HT-29 (cell line): ENCODE measurements around the gene RGS3. TPM values are rescaled to one million over a fixed set of nuclear protein-coding genes. Genes with fewer than 3 reads are reported as not detected.
A peak's percentile ranks its signal among the peaks of the same experiment; 100 is the strongest.

Experiments
- DNase-seq: peaks from one replicate; pipeline ENCODE4 v3.0.0-alpha.2; 2015; ENCODE audit warnings: low spot score
- total RNA-seq: library from RNA; depleted of rRNA; stranded (reverse); fragments of >200 nt; shearing (Covaris generic); gene quantifications from 2 replicates; pipeline ENCODE4 v1.2.3, GENCODE V29; 2014

Gene RGS3
- total RNA-seq, 1 experiment from 2014 or later, result 76.8 TPM

DNA sequence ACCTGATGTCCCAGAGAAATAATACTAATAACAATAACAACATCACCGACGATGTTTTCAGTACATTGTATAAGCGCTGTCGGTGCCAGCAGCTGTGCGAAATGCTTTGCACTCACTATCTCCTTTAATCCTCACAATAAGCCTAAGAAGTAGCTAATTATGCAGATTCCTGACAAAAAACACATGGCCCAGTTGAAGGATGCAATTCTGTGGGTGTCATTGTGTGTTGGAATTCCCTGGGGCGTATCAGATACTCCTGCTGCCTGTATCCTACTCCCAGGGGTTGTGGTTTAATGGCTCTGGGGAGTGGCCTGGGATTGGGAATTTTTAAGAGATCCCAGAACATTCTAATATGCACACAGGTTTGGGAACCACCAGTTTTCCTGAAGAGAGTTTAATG, 154.0 kb downstream of the RGS3 start:
- DNase-seq, result no peak

DNA sequence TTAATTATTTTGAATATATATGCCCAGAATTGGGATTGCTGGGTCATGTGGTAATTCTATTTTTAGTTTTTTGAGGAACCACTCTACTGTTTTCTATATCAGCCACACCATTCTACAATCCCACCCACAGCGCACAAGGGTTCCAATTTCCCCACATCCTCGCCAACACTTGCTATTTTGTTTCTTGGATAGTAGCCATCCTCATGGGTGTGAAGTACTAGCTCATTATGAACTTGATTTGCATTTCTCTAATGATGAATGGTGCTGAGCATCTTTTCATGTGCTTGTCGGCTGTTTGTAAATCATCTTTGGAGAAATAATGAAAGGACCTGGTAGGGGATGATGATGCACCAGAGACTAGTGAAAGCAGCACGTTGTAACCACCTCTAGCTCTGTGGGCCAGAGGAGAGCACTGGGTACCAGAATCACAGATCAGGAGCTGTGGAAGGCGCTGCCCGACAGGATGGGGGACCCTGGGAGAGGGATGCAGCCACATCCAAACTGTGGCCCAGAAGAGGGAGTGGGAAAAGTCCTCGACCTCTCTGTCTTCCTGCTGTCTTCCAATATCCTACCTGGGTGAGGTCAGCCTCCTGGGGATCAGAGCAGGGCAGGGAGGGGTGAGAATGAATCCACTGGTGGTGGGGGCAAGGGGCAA, 155.4 kb downstream of the RGS3 start:
- no peak for DNase-seq

DNA sequence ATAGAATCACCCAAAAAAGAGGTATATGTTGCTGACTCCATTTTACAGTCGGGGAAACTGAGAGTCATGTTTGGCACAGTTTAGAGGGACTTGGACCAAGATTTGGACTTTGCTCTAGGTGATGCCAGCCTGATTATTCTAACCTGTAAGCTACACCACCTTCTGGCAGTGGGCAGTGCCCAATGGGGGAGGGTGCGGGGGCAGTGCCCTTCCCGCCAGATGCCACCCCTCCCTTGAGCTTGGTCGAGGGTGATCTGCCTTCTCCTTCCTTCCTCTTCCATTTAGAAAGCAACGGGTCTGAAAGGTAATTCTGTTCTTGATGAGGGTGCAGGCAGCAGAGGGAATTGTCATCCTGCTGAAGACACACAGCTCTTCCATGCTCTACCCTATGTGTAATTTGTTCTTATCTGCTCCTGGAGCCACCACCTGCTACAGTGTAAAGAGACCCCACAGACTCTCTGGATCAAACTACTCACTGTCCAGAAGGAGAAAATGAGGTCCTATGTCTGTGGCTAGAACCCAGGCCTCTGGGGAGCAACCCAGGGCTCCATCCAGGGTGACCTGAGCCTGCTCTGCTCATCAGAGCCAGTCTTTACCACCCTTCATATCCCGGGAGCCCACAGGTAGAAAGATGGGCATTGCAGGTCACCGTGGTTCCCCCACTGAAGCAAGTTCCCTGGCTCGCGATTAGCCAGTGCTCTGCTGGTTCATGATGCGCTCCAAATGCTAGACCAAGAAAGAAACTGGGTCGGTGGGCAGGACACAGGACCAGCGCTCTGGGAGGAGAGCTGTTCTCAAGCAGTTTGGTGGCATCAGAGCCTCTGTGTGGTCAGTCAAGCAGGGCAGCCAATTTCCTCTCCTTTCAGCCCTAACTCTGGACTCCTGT, 156.2 kb downstream of the RGS3 start:
- DNase-seq, result peak; percentile 47

DNA sequence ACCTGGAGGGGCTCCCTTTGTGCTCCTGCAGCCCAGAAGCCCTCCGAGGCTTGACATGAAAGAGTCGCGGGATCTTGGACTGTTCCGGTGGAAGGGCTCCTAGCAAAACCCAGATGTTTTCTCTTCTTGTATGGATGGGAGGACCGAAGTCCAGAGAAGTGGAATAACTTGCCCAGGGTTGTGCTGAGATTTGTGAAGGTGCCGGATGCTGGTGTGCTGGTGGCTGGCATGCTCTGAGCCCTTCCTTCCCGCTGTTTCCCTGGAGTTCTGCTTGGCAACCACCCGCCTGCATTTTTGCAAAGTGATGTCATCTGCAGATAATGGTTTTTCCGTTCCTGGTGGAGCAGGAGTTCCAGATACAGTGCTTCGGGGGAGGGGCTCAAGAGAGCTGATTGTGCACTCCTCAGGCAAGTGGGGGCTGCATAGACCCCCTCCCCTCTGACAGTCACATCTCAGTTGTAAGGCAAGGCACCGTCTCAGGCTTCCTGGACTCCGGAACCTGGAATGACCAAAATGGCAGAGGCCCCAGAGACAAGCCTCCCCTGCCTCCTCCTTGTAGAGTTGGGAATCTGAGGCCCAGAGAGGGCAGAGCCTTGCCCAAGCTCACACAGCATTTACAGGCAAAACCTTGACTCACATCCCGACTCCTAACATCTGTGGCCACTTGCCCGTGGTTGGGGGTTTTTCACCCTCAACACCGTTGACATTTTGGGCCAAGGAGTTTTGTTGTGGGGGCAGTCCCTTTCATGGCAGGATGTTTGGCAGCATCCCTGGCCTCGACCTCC, 157.0 kb downstream of the RGS3 start:
- DNase-seq, result peak; percentile 91

DNA sequence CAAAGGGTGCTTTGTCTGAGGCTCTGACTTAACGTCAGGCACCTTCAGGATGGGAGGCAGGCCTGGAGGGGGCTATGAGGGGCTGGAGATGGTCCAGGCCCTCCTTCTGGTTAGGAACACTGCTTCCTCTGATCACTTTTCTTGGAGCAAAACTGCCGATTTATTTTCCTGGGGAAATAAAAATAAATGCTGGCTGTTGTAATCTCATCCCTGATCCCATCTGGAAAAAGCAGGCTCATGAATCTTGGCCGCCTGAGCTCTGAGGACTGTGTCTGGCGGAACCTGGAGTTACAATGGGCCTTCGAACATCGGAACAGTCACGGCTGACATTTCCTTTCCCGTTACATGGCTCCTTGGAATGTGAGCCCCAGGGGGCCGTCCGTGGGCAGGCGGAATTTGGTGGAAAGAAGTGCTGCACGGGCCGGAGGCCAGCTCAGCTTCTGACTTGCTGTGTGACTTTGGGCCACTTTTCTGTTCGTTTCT, 157.8 kb downstream of the RGS3 start:
- no peak for DNase-seq

DNA sequence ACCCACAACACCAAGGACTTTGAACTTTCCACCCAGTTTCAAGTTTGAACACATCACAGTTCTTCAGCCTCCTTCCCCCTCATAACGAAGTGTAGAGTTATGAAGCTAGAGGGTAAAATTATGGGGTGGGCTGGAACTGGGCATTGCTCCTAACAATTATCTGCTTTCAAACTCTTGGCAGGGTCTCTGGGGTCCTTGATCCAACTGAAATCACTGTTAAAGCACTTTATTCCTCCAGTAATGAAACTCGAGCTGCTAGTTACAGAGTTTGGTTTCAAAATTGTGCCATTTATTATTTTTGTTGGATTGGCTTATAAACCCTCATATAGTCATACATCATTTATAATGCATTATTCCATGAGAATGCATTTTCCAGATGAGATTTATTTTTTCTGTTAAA, 158.5 kb downstream of the RGS3 start:
- DNase-seq, result no peak

- DNase-seq, result peak; percentile 74
Observed at GRCh38 chr9:113622600-113623400, 159.3 kb downstream of the RGS3 start.

- no peak for DNase-seq
Observed at GRCh38 chr9:113623851-113624485, 160.4 kb downstream of the RGS3 start.

GRCh38 chr9:113624721-113625120, 161.2 kb downstream of the RGS3 start:
- DNase-seq, result no peak

- DNase-seq, result no peak
Observed at GRCh38 chr9:113625486-113625885, 162.0 kb downstream of the RGS3 start.

GRCh38 chr9:113626735-113627495, 163.4 kb downstream of the RGS3 start:
- DNase-seq, result no peak

- no peak for DNase-seq
Observed at GRCh38 chr9:113628621-113629020, 165.1 kb downstream of the RGS3 start.

- DNase-seq, result no peak
Observed at GRCh38 chr9:113630386-113631136, 167.0 kb downstream of the RGS3 start.

DNA sequence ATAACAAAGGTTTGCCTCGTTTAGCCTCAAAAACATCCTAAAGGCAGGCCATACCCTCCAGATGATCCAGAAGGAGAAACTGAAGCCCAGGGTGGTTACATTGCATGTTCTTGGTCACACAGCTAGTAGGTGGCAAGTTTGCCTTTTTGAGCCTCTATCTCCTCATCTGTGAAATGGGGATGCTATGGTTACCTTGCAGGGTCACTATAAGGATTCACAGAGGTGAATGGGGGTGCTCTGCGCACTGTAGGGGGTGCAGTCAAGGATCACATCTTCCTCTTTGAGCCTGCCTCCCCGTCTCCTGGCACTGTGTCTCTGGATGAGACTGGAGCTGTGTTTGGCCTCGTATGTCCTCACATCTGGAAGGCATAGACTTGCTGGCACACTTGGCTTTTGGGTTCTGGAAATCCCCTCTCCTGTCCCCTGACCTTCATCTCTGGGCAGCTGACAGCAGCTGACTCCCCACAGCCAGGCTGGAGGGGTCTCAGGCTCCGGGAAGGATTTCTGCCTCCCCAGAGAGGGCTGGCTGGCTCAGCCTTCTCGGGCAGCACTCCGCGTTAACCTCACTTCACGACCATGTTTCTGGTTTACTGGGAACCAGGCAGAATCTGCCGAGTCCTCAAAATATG, 167.7 kb downstream of the RGS3 start:
- DNase-seq, result no peak

DNA sequence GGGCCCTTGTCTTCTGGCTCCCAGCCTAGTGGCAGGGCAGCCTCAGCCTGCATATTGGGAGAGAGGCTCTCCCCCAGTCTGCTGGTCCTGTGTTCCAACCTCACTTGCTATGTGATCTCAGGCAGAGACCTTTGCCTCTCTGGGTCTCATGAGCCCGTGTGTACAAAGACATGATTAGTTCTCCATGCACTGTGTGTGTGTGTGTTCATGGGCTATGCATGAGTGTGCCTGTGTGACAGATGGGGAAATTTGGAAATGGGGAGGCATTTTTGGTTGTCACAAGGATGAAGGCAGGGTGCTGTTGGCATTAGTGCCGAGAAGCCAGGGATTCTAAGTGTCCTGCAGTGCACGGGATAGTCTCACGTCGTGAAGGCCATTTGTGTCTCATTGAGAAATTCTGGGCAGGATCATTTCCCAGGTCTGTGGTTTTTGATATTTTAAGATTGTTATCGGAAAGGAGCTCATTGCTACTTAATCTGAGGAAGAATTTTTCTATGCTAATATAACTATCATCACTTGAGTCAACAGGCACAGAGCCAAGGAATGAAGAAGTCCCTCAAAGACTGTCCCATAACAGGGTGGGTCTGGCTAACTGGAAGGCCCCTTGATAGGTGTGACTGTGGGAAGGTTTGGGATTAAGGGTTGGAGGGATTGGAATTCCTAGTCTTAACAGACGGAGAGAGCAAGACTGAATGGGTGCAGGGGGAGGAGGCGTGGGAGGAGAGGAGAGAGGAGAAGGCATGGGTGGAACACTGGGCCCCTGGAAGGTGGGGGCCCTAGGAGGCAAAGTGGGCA, 168.5 kb downstream of the RGS3 start:
- no peak for DNase-seq

- no peak for DNase-seq
Observed at GRCh38 chr9:113632776-113633590, 169.5 kb downstream of the RGS3 start.
